Measurements from ENCODE around the gene AAR2. TPM values are rescaled to one million over a fixed set of nuclear protein-coding genes. Genes with fewer than 3 reads are reported as not detected.

Gene AAR2
- total RNA-seq, 1 experiment from 2014 or later = 36.9 TPM

DNA sequence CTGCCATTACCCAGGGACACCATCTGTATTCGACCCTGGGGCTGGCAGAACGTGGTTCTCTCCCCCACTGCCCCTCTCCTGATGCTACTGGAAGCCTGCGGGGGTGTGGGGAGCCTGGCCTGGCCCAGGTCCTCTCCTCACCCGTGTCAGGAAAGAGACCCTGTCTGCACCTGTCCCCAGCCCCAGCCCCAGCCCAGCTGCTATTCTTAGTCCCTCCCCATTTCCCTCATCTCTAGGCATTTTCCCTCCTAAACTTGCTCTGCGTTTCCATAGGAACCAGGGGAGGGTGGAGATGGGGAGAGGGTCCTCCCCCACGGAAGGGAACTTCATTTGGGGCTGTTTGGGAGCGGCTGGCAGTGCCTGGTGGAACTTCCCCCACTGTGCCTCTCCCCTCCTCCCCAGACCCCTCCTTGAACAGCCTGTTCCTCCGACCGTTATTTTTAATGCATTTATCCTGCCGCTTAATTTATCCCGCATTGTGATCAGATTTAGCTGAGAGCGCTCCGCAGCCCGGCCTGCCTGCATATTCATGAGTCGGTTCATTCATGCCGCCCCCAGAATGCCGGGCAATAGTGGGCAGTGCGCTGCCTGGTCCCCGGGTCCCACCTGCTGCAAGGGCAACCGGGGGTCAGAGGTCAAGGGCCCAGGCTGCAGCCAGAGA lies 38.0 kb downstream of the AAR2 start:
- Histone ChIP-seq H3K23ac (ENCODE audit: insufficient read length, low read depth, low read length) (no peak overlapping the region), H4K20me1 (ENCODE audit: control insufficient read depth, insufficient read depth, insufficient read length) (no peaks in the 10 kb centered on the region), H2BK15ac (ENCODE audit: low read depth, low read length) (no peak overlapping the region), H3K27me3 (ENCODE audit: insufficient read depth, low read length) (no peaks in the 10 kb centered on the region), H3K79me1 (ENCODE audit: insufficient read depth, low read depth, low read length, poor library complexity, severe bottlenecking) (no peaks in the 10 kb centered on the region), H3T11ph (ENCODE audit: low read length) (no peak overlapping the region), H2BK12ac (ENCODE audit: insufficient read length, low read depth, low read length) (no peak overlapping the region), H2AFZ (ENCODE audit: low read length) (no peak overlapping the region), H3K18ac (ENCODE audit: insufficient read length, low read depth, low read length) (no peak overlapping the region), H2BK20ac (ENCODE audit: low read depth, low read length, poor library complexity, severe bottlenecking) (no peak overlapping the region), H3K4ac (ENCODE audit: low read depth, low read length) (no peak overlapping the region), H4K91ac (ENCODE audit: insufficient read length, low read depth, low read length) (no peak overlapping the region), H4K8ac (replicated peaks; ENCODE audit: insufficient read length, low read depth, low read length) (no peak overlapping the region), H3K4me2 (ENCODE audit: insufficient read depth, insufficient read length, low read length) (no peak overlapping the region), H4K5ac (ENCODE audit: insufficient read length, low read depth, low read length) (no peak overlapping the region), H3K27ac (ENCODE audit: insufficient read length, low read depth, low read length) (no peak overlapping the region), H3K9me3 (ENCODE audit: control insufficient read depth, low read depth, low read length) (no peaks in the 10 kb centered on the region), H2AK5ac (ENCODE audit: insufficient read length, low read length) (no peak overlapping the region), H3K4me1 (ENCODE audit: insufficient read depth, low read length) (no peaks in the 10 kb centered on the region), H2BK120ac (ENCODE audit: low read depth, low read length, poor library complexity, severe bottlenecking) (no peak overlapping the region), H3K9ac (ENCODE audit: extremely low read depth, insufficient read length, low read length) (no peak overlapping the region), H3K56ac (ENCODE audit: insufficient read length, low read depth, low read length) (no peak overlapping the region), H3K14ac (ENCODE audit: insufficient read depth, low read length) (no peak overlapping the region), H2BK5ac (ENCODE audit: insufficient read length, low read length) (no peak overlapping the region), H3K23me2 (ENCODE audit: insufficient read length, low read depth, low read length, poor library complexity, severe bottlenecking) (no peaks in the 10 kb centered on the region), H3K79me2 (ENCODE audit: insufficient read depth, low read length) (no peaks in the 10 kb centered on the region)
- peaks cover 10% of the 10 kb centered on the region for H3K27me3 Mint-ChIP-seq (ENCODE audit: low read depth)
- no peaks in the 10 kb centered on the region for H3K9me3 Mint-ChIP-seq
- no CpG with 5 or more reads among the region's 20 CpGs for WGBS (ENCODE audit: extremely low coverage, insufficient read length, low lambda C conversion rate)
- no peak overlapping the region for H3K4me3 Mint-ChIP-seq
- TF ChIP-seq, protein P1, sequence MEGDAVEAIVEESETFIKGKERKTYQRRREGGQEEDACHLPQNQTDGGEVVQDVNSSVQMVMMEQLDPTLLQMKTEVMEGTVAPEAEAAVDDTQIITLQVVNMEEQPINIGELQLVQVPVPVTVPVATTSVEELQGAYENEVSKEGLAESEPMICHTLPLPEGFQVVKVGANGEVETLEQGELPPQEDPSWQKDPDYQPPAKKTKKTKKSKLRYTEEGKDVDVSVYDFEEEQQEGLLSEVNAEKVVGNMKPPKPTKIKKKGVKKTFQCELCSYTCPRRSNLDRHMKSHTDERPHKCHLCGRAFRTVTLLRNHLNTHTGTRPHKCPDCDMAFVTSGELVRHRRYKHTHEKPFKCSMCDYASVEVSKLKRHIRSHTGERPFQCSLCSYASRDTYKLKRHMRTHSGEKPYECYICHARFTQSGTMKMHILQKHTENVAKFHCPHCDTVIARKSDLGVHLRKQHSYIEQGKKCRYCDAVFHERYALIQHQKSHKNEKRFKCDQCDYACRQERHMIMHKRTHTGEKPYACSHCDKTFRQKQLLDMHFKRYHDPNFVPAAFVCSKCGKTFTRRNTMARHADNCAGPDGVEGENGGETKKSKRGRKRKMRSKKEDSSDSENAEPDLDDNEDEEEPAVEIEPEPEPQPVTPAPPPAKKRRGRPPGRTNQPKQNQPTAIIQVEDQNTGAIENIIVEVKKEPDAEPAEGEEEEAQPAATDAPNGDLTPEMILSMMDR (conservative IDR thresholded peaks at IDR 0.05) = no peak
- DNase-seq = no peak
- no peaks in the 10 kb centered on the region for H3K36me3 Mint-ChIP-seq (ENCODE audit: insufficient read depth in 1 of 3, low read depth in 3 of 3)
- H3K27ac Mint-ChIP-seq = peak overlapping the region in 1 of 3 experiments; percentile 83; a peak in 1 of 7 replicates
- H3K4me1 Mint-ChIP-seq = peaks cover 5 to 37% of the 10 kb centered on the region in 2 experiments; a peak in 3 of 4 replicates

Data from H9 (cell line).